Measurements from ENCODE around the gene PFDN1. TPM values are rescaled to one million over a fixed set of nuclear protein-coding genes. Genes with fewer than 3 reads are reported as not detected.

PFDN1 gene
- total and polyA plus RNA-seq, 8 donors = 28.6 to 137 (median 74.2) TPM

GRCh38 chr5:140342287-140342686, 39.4 kb upstream of the PFDN1 start:
- Histone ChIP-seq H3K4me3 (peak overlapping the region in 2 of 4 donors; percentile 17 to 24), H3K27ac (peak overlapping the region; percentile 37 to 93 (median 90)), H3K9me3 (no peaks in the 10 kb centered on the region), H3K4me1 (peaks cover 69 to 94% (median 93%) of the 10 kb centered on the region in 4 donors), H3K36me3 (peaks cover 6 to 66% (median 43%) of the 10 kb centered on the region in 4 donors), H3K27me3 (no peaks in the 10 kb centered on the region)
- TF ChIP-seq POLR2A (IDR thresholded peaks at IDR 0.05) (no peak), POLR2AphosphoS5 (IDR thresholded peaks at IDR 0.05) (peak in 1 of 3 donors; percentile 1)
- WGBS, 5 donors = 51 to 79% (median 56%) methylated on average over 6 of the region's 6 CpGs
- intact Hi-C loops (cut with DNase I; ENCODE audit: low total_unique reads) = no loop called here
- DNase-seq = peak in 1 of 2 donors; percentile 67

GRCh38 chr5:140341591-140341990, 38.7 kb upstream of the PFDN1 start:
- Histone ChIP-seq H3K27me3 (no peaks in the 10 kb centered on the region), H3K36me3 (peaks cover 8 to 73% (median 46%) of the 10 kb centered on the region in 4 donors), H3K27ac (peak overlapping the region; percentile 22 to 93 (median 90)), H3K9me3 (no peaks in the 10 kb centered on the region), H3K4me3 (peak overlapping the region in 2 of 4 donors; percentile 24), H3K4me1 (peaks cover 67 to 94% (median 93%) of the 10 kb centered on the region in 4 donors)
- no peak for DNase-seq
- intact Hi-C loops (cut with DNase I; ENCODE audit: low total_unique reads) = no loop called here
- TF ChIP-seq POLR2AphosphoS5 (IDR thresholded peaks at IDR 0.05) (peak in 1 of 3 donors; percentile 23), EP300 (IDR thresholded peaks at IDR 0.05) (no peak), CTCF (IDR thresholded peaks at IDR 0.05) (no peak)
- 49 to 74% (median 60%) methylated on average over 3 to 5 of the region's 5 CpGs for WGBS, 5 donors

GRCh38 chr5:140340605-140341121, 37.8 kb upstream of the PFDN1 start:
- Histone ChIP-seq H3K4me3 (no peak overlapping the region), H3K4me1 (peaks cover 72 to 100% (median 95%) of the 10 kb centered on the region in 4 donors), H3K36me3 (peaks cover 15 to 83% (median 52%) of the 10 kb centered on the region in 4 donors), H3K27me3 (no peaks in the 10 kb centered on the region), H3K9me3 (no peaks in the 10 kb centered on the region), H3K27ac (peak overlapping the region in 4 of 5 donors; percentile 90 to 93 (median 90))
- intact Hi-C loops (cut with DNase I; ENCODE audit: low total_unique reads) = no loop called here
- TF ChIP-seq POLR2A (IDR thresholded peaks at IDR 0.05) (no peak), CTCF (IDR thresholded peaks at IDR 0.05) (no peak), POLR2AphosphoS5 (IDR thresholded peaks at IDR 0.05) (no peak), EP300 (IDR thresholded peaks at IDR 0.05) (no peak)
- DNase-seq = no peak

- intact Hi-C loops (cut with DNase I; ENCODE audit: low total_unique reads) = loop anchor here (5.0 kb wide), 1 partner anchor 87 kb away; no protein-coding TSS in a partner anchor
- 42 to 72% (median 56%) methylated on average over 4 of the region's 4 CpGs for WGBS, 5 donors
- DNase-seq = no peak
- TF ChIP-seq POLR2A (IDR thresholded peaks at IDR 0.05) (no peak), CTCF (IDR thresholded peaks at IDR 0.05) (no peak), EP300 (IDR thresholded peaks at IDR 0.05) (no peak), POLR2AphosphoS5 (IDR thresholded peaks at IDR 0.05) (no peak)
- no peaks in the 10 kb centered on the region for H3K27me3 ChIP-seq
- peaks cover 65 to 96% (median 87%) of the 10 kb centered on the region in 4 donors for H3K4me1 ChIP-seq
- peaks cover 19 to 92% (median 61%) of the 10 kb centered on the region in 4 donors for H3K36me3 ChIP-seq
- H3K9me3 ChIP-seq = no peaks in the 10 kb centered on the region
- peak overlapping the region; percentile 3 to 90 (median 59) for H3K27ac ChIP-seq
- H3K4me3 ChIP-seq = no peak overlapping the region
These were observed 36.7 kb upstream of the PFDN1 start for GRCh38 chr5:140339636-140340035.

GRCh38 chr5:140338908-140339307, 36.0 kb upstream of the PFDN1 start:
- TF ChIP-seq POLR2AphosphoS5 (IDR thresholded peaks at IDR 0.05) = no peak
- TF ChIP-seq CTCF (IDR thresholded peaks at IDR 0.05) = no peak
- no peak for TF ChIP-seq EP300 (IDR thresholded peaks at IDR 0.05)
- TF ChIP-seq POLR2A (IDR thresholded peaks at IDR 0.05) = no peak
- H3K27ac ChIP-seq = peak overlapping the region; percentile 29 to 90 (median 59)
- 42 to 71% (median 56%) methylated on average over 2 of the region's 2 CpGs for WGBS, 5 donors

More at GRCh38 chr5:140338908-140339307, 36.0 kb upstream of the PFDN1 start:
- Histone ChIP-seq H3K4me3 (no peak overlapping the region), H3K36me3 (peaks cover 25 to 95% (median 68%) of the 10 kb centered on the region in 4 donors), H3K27me3 (no peaks in the 10 kb centered on the region), H3K4me1 (peaks cover 63 to 96% (median 82%) of the 10 kb centered on the region in 4 donors), H3K9me3 (no peaks in the 10 kb centered on the region)
- intact Hi-C loops (cut with DNase I; ENCODE audit: low total_unique reads) = loop anchor here (5.0 kb wide), 1 partner anchor 87 kb away; no protein-coding TSS in a partner anchor
- DNase-seq = no peak
